Mesenteric fat pad (tissue), 1 donor: ENCODE measurements around the gene NEDD4L. TPM values are rescaled to one million over a fixed set of nuclear protein-coding genes. Genes with fewer than 3 reads are reported as not detected.

Experiments used
- DNase-seq: peaks from one replicate; pipeline ENCODE4 v3.0.0-alpha.2; 2020; ENCODE audit warnings: low spot score
- total RNA-seq: library from RNA; stranded (reverse); fragmentation: NEBNext Ultra II Directional; extraction: Animal tissue kit (Norgen Biotek cat#: 25700); gene quantifications from one replicate; pipeline ENCODE4 v1.2.1, GENCODE V29; 2021
- donor health status: DM: yes; HTN: yes; CAD: no.

Gene NEDD4L
- total RNA-seq, 1 donor from 2014 or later = 43.7 TPM

- DNase-seq = no peak
These were observed 7.9 kb downstream of the NEDD4L start for GRCh38 chr18:58051765-58052460.

GRCh38 chr18:58052960-58053359, 8.9 kb downstream of the NEDD4L start:
- DNase-seq = no peak

- DNase-seq = no peak
These were observed 10.2 kb downstream of the NEDD4L start for GRCh38 chr18:58054041-58054781.

- no peak for DNase-seq
These were observed 12.0 kb downstream of the NEDD4L start for GRCh38 chr18:58055890-58056558.

GRCh38 chr18:58056852-58057251, 12.8 kb downstream of the NEDD4L start:
- DNase-seq = no peak

GRCh38 chr18:58057291-58057965, 13.4 kb downstream of the NEDD4L start:
- no peak for DNase-seq

GRCh38 chr18:58058720-58059119, 14.7 kb downstream of the NEDD4L start:
- DNase-seq = no peak

GRCh38 chr18:58060254-58060653, 16.2 kb downstream of the NEDD4L start:
- DNase-seq = no peak

- DNase-seq = no peak
These were observed 17.3 kb downstream of the NEDD4L start for GRCh38 chr18:58061349-58061748.

GRCh38 chr18:58064406-58064998, 20.5 kb downstream of the NEDD4L start:
- DNase-seq = no peak

- DNase-seq = no peak
These were observed 21.9 kb downstream of the NEDD4L start for GRCh38 chr18:58065956-58066355.

- no peak for DNase-seq
These were observed 23.6 kb downstream of the NEDD4L start for GRCh38 chr18:58067601-58068000.

GRCh38 chr18:58069099-58069498, 25.1 kb downstream of the NEDD4L start:
- DNase-seq = no peak

- DNase-seq = no peak
These were observed 25.8 kb downstream of the NEDD4L start for GRCh38 chr18:58069721-58070292.

- no peak for DNase-seq
These were observed 32.0 kb downstream of the NEDD4L start for GRCh38 chr18:58076052-58076451.

GRCh38 chr18:58077329-58077728, 33.3 kb downstream of the NEDD4L start:
- DNase-seq = no peak

GRCh38 chr18:58078889-58079573, 35.0 kb downstream of the NEDD4L start:
- no peak for DNase-seq

- no peak for DNase-seq
These were observed 36.4 kb downstream of the NEDD4L start for GRCh38 chr18:58080451-58080850.

- no peak for DNase-seq
These were observed 44.1 kb downstream of the NEDD4L start for GRCh38 chr18:58087928-58088690.

GRCh38 chr18:58088691-58089065, 44.7 kb downstream of the NEDD4L start:
- no peak for DNase-seq
